Liver (tissue), 9 donors: Measurements from ENCODE around the gene CCDC187. TPM values are rescaled to one million over a fixed set of nuclear protein-coding genes. Genes with fewer than 3 reads are reported as not detected.

Experiments
- DNase-seq: peaks from one replicate; pipeline ENCODE4 v3.0.0-alpha.2; 2017; ENCODE audit warnings: low spot score
- H3K27ac ChIP-seq, 2 donors: one replicate each; pipeline ENCODE4 v1.7.0; 2013; ENCODE audit warnings: inconsistent platforms in 2 of 2, low read length in 2 of 2, control low read depth in 1 of 2, low read depth in 1 of 2, mild to moderate bottlenecking in 1 of 2
- H3K27me3 ChIP-seq, 4 donors: one replicate each; pipeline versions ENCODE4 v1.6.1 to v1.7.0; 2013; ENCODE audit warnings: low read length in 3 of 4, inconsistent platforms in 1 of 4, mild to moderate bottlenecking in 1 of 4, moderate library complexity in 1 of 4; ENCODE audit not compliant: control insufficient read depth in 4 of 4, insufficient read depth in 4 of 4
- H3K36me3 ChIP-seq, 4 donors: one replicate each; pipeline versions ENCODE4 v1.6.1 to v1.7.0; 2013; ENCODE audit warnings: low read length in 3 of 4, mild to moderate bottlenecking in 3 of 4, low read depth in 1 of 4, moderate library complexity in 1 of 4; ENCODE audit not compliant: control insufficient read depth in 4 of 4, insufficient read depth in 3 of 4
- H3K4me1 ChIP-seq, 4 donors: one replicate each; pipeline versions ENCODE4 v1.6.1 to v1.7.0; 2013; ENCODE audit warnings: low read length in 3 of 4, mild to moderate bottlenecking in 3 of 4, moderate library complexity in 1 of 4; ENCODE audit not compliant: control insufficient read depth in 4 of 4, insufficient read depth in 4 of 4
- H3K4me3 ChIP-seq, 3 donors: one replicate each; pipeline versions ENCODE4 v1.6.1 to v1.7.0; 2013; ENCODE audit warnings: low read length in 3 of 3, control low read depth in 1 of 3, low read depth in 1 of 3, mild to moderate bottlenecking in 1 of 3
- H3K9ac ChIP-seq, 2 donors: one replicate each; pipeline ENCODE4 v1.7.0; 2013; ENCODE audit warnings: low read length in 2 of 2, mild to moderate bottlenecking in 2 of 2, moderate library complexity in 2 of 2, control low read depth in 1 of 2, low read depth in 1 of 2
- H3K9me3 ChIP-seq, 4 donors: one replicate each; pipeline versions ENCODE4 v1.6.1 to v1.7.0; 2013; ENCODE audit warnings: low read length in 3 of 4; ENCODE audit not compliant: control insufficient read depth in 4 of 4
- FOXA2 ChIP-seq: IDR thresholded peaks from 2 replicates; pipeline ENCODE4 v1.6.1; 2016; ENCODE audit warnings: antibody characterized with exemption
- GABPA ChIP-seq, 2 donors: IDR thresholded peaks in 1 of 2; conservative IDR thresholded peaks in 1 of 2; 2 replicates each; pipeline ENCODE4 v1.6.1; 2016; ENCODE audit warnings: antibody characterized with exemption in 2 of 2, mild to moderate bottlenecking in 1 of 2, moderate library complexity in 1 of 2
- HNF4A ChIP-seq, 2 donors: conservative IDR thresholded peaks; 2 replicates each; pipeline ENCODE4 v1.6.1; 2016; ENCODE audit warnings: antibody characterized with exemption in 2 of 2, mild to moderate bottlenecking in 2 of 2
- JUND ChIP-seq, 2 donors: IDR thresholded peaks; 2 replicates each; pipeline ENCODE4 v1.6.1; 2016; ENCODE audit warnings: antibody characterized with exemption in 2 of 2
- RXRA ChIP-seq, 2 donors: IDR thresholded peaks; 2 replicates each; pipeline ENCODE4 v1.6.1; 2017 to 2018; ENCODE audit warnings: antibody characterized with exemption in 2 of 2, mild to moderate bottlenecking in 1 of 2
- TAF1 ChIP-seq: conservative IDR thresholded peaks from 2 replicates; pipeline ENCODE4 v1.6.1; 2016; ENCODE audit warnings: antibody characterized with exemption, mild to moderate bottlenecking
- ZBTB33 ChIP-seq: IDR thresholded peaks from 2 replicates; pipeline ENCODE4 v1.6.1; 2016; ENCODE audit warnings: antibody characterized with exemption
- WGBS: extraction: QIAGEN DNeasy Blood & Tissue Kit; methylation state at CpG from one replicate; pipeline ENCODE4 v1.1.7; 2013; 5-methylcytosine and 5-hydroxymethylcytosine counted together
- polyA plus RNA-seq, 2 donors: library from polyadenylated mRNA; stranded (reverse) in 1 of 2; unstranded in 1 of 2; fragments of 200-250 nt in 1 of 2; fragments of >200 nt in 1 of 2; fragmentation: Nextera tagmentation in 1 of 2; extraction: Ambion mirVana in 1 of 2; gene quantifications; one replicate each; pipeline versions ENCODE4 v1.2.1 to v1.2.3, GENCODE V29; 2013 to 2015
- total RNA-seq, 2 donors: library from RNA; depleted of rRNA; stranded (reverse); fragments of >200 nt; gene quantifications; one replicate each; pipeline ENCODE4 v1.2.3, GENCODE V29; 2014
- TF ChIP-seq, protein P1 (sequence below): IDR thresholded peaks from 2 replicates; pipeline ENCODE4 v1.6.1; 2016; ENCODE audit warnings: antibody characterized with exemption, mild to moderate bottlenecking
- donor health status: healthy.
- donor health status: healthy.
- donor health status: healthy.
- donor health status: healthy.
- donor health status: healthy.

The CCDC187 gene
- total and polyA plus RNA-seq, 4 donors: 0.05 TPM; not detected in 3

DNA sequence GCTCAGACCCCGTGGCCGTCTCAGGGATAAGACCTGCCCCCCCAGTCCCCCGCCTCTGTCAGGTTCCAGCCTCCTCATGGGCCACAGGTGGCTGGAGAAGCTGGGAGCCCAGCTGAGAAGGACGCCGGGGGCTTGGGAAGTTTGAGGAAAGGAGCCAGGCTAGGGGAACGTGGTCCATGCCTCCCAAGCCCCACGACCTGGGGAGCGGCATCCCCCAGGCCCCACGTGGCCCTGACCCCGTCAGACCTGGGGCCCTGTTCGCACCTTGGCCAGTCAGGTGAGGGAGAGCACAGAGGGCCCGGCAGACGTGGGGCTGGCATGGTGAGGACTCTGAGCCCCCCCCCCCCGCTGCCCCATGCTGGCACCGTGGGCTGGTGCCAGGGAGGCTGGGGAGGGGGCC is 27.1 kb upstream of the CCDC187 start:
- WGBS: 90% methylated on average over 15 of the region's 15 CpGs
- TF ChIP-seq FOXA2: no peak
- no peak for TF ChIP-seq ZBTB33
- TF ChIP-seq JUND (IDR thresholded peaks at IDR 0.05): no peak
- no peak for TF ChIP-seq GABPA (IDR thresholded peaks at IDR 0.05 in 1 of 2, conservative IDR thresholded peaks at IDR 0.05 in 1 of 2)
- TF ChIP-seq TAF1: no peak
- TF ChIP-seq RXRA (IDR thresholded peaks at IDR 0.05): no peak
- TF ChIP-seq, protein P1, sequence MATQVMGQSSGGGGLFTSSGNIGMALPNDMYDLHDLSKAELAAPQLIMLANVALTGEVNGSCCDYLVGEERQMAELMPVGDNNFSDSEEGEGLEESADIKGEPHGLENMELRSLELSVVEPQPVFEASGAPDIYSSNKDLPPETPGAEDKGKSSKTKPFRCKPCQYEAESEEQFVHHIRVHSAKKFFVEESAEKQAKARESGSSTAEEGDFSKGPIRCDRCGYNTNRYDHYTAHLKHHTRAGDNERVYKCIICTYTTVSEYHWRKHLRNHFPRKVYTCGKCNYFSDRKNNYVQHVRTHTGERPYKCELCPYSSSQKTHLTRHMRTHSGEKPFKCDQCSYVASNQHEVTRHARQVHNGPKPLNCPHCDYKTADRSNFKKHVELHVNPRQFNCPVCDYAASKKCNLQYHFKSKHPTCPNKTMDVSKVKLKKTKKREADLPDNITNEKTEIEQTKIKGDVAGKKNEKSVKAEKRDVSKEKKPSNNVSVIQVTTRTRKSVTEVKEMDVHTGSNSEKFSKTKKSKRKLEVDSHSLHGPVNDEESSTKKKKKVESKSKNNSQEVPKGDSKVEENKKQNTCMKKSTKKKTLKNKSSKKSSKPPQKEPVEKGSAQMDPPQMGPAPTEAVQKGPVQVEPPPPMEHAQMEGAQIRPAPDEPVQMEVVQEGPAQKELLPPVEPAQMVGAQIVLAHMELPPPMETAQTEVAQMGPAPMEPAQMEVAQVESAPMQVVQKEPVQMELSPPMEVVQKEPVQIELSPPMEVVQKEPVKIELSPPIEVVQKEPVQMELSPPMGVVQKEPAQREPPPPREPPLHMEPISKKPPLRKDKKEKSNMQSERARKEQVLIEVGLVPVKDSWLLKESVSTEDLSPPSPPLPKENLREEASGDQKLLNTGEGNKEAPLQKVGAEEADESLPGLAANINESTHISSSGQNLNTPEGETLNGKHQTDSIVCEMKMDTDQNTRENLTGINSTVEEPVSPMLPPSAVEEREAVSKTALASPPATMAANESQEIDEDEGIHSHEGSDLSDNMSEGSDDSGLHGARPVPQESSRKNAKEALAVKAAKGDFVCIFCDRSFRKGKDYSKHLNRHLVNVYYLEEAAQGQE: no peak
- TF ChIP-seq HNF4A (conservative IDR thresholded peaks at IDR 0.05): no peak
- Histone ChIP-seq H3K27ac (no peak overlapping the region), H3K4me3 (no peak overlapping the region), H3K4me1 (peaks cover 0 to 12% (median under 1%) of the 10 kb centered on the region in 4 donors), H3K9ac (no peak overlapping the region), H3K36me3 (no peaks in the 10 kb centered on the region), H3K9me3 (no peaks in the 10 kb centered on the region), H3K27me3 (no peaks in the 10 kb centered on the region)
- no peak for DNase-seq

DNA sequence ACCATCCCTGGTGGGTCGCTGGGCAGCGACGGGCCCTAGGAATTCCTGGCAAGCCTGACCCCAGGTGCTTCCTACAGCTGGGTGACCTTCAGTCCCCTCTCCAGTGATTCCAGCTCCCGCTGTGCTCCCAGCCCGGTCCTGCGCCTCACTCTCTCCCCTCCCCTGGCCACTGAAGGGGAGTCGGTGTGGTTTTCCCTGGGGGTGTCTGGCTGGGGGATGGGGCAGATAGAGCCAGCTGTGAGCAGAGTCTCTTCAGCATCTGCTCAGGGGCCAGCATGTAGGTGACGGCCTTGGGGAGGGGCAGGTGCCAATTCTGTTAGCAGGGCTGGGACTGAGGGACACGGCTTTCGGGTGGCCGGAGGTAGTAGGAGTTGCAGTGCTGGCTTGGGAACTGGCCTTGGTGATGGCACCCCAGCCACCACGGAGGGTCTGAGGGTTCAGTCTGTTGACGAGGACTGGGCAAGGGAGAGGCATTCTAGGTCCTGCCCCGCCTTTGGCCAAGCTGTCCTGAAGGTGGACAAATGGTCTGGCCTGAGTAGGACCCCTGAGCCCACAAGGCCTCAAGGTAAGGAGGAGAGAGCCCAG is 26.6 kb upstream of the CCDC187 start:
- Histone ChIP-seq H3K9me3 (no peaks in the 10 kb centered on the region), H3K4me3 (no peak overlapping the region), H3K27ac (no peak overlapping the region), H3K4me1 (peaks cover 0 to 12% (median under 1%) of the 10 kb centered on the region in 4 donors), H3K27me3 (no peaks in the 10 kb centered on the region), H3K9ac (no peak overlapping the region), H3K36me3 (no peaks in the 10 kb centered on the region)
- DNase-seq: no peak
- 84% methylated on average over 14 of the region's 14 CpGs for WGBS
- TF ChIP-seq ZBTB33 (no peak), JUND (IDR thresholded peaks at IDR 0.05) (no peak)
